Activated naive CD4-positive, alpha-beta T cell treated with anti-CD3 and anti-CD28 coated beads, Interleukin-2, amount 50 U/mL, for 24 hours (primary cell): ENCODE measurements around the gene MTOR.
"Not testable (repeated sequence)": the region's sequence is repeated elsewhere in the genome, so short reads cannot be mapped to it uniquely, and the experiment has no call there.

Experiments used
- H3K27ac Mint-ChIP-seq: one replicate; pipeline ENCODE4 v1.8.0; 2021; ENCODE audit warnings: mild to moderate bottlenecking, mixed read lengths
- H3K27me3 Mint-ChIP-seq: one replicate; pipeline ENCODE4 v1.8.0; 2021; ENCODE audit warnings: mixed read lengths
- H3K36me3 Mint-ChIP-seq: one replicate; pipeline ENCODE4 v1.8.0; 2021; ENCODE audit warnings: mixed read lengths
- H3K4me1 Mint-ChIP-seq: one replicate; pipeline ENCODE4 v1.8.0; 2021; ENCODE audit warnings: mixed read lengths
- H3K4me3 Mint-ChIP-seq: one replicate; pipeline ENCODE4 v1.8.0; 2021; ENCODE audit warnings: mild to moderate bottlenecking, mixed read lengths
- H3K9me3 Mint-ChIP-seq: one replicate; pipeline ENCODE4 v1.8.0; 2021; ENCODE audit warnings: mixed read lengths

MTOR gene

GRCh38 chr1:11067716-11068599 lies 194.4 kb downstream of the MTOR start:
- Mint-ChIP-seq H3K4me3 (no peak overlapping the region), H3K27me3 (no peaks in the 10 kb centered on the region), H3K27ac (no peak overlapping the region), H3K36me3 (peaks cover 16% of the 10 kb centered on the region), H3K9me3 (no peaks in the 10 kb centered on the region), H3K4me1 (peaks cover 5% of the 10 kb centered on the region)

- H3K36me3 Mint-ChIP-seq = peaks cover 17% of the 10 kb centered on the region
- H3K9me3 Mint-ChIP-seq = no peaks in the 10 kb centered on the region
- H3K27ac Mint-ChIP-seq = no peak overlapping the region
- H3K27me3 Mint-ChIP-seq = no peaks in the 10 kb centered on the region
- H3K4me1 Mint-ChIP-seq = peaks cover 19% of the 10 kb centered on the region
- no peak overlapping the region for H3K4me3 Mint-ChIP-seq
These were observed 196.6 kb downstream of the MTOR start for GRCh38 chr1:11065796-11066195.

DNA sequence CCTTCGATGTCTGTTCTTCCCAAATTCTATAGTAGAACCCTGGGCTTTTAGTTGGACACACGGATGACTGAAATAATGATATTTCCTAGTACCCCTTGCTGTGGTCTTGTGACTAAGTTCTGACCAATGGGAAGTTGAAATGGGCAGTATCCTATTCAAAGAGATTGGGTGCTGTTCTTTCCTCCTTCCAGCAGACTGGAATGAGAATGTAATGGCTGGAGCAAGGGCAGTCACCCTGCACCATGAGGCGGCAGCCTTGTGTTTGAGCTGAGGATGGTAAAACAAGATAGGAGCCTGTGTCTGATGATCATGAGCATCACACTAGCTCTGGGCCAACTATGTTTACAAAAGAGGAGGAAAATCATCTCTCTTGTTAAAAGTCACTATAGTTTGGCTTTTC lies 197.4 kb downstream of the MTOR start:
- H3K9me3 Mint-ChIP-seq = no peaks in the 10 kb centered on the region
- H3K4me3 Mint-ChIP-seq = no peak overlapping the region
- H3K36me3 Mint-ChIP-seq = peaks cover 17% of the 10 kb centered on the region
- H3K27ac Mint-ChIP-seq = peak overlapping the region; percentile 35
- no peaks in the 10 kb centered on the region for H3K27me3 Mint-ChIP-seq
- H3K4me1 Mint-ChIP-seq = peaks cover 22% of the 10 kb centered on the region

GRCh38 chr1:11063937-11064537 lies 198.3 kb downstream of the MTOR start:
- H3K27me3 Mint-ChIP-seq, H3K27ac Mint-ChIP-seq, H3K9me3 Mint-ChIP-seq, H3K4me3 Mint-ChIP-seq: not testable (repeated sequence)
- Mint-ChIP-seq H3K4me1 (peaks cover 22% of the 10 kb centered on the region), H3K36me3 (peaks cover 14% of the 10 kb centered on the region)

GRCh38 chr1:11062965-11063401 lies 199.4 kb downstream of the MTOR start:
- Mint-ChIP-seq H3K4me3 (no peak overlapping the region), H3K9me3 (no peaks in the 10 kb centered on the region), H3K27me3 (no peaks in the 10 kb centered on the region), H3K27ac (peak overlapping the region; percentile 82), H3K4me1 (peaks cover 22% of the 10 kb centered on the region), H3K36me3 (peaks cover 14% of the 10 kb centered on the region)

DNA sequence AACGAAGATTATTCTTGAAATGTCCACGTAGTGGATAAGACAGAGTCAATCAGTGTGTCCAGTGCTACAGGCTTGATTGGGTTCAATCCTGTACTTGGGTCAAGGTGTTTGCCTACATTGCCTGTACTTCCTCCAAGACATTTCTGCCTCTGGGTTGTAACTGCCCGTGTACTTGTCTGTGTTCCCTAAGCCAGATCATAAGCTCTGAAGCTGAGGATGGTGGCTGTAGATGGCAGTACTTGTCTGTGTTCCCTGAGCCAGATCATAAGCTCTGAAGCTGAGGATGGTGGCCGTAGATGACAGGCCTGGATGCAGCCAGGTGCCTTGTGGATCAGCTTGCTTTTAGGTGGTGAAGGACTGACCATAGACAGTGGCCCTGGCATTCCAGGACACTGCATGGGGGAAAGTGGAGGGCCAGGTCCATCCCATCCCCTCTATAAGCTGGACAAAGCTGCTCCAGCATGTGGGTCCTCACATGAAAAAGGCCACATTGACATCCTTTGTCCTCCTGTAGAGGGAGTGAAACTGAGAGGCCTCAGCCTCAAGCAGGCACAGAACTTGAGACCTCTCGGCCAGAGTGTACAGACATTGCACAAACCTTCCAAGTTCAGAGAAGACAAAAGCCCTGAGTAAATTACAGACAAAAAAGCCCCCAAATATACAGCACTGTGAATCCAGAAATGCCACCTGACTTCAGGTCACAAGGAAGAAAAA lies 200.5 kb downstream of the MTOR start:
- H3K4me1 Mint-ChIP-seq = peaks cover 26% of the 10 kb centered on the region

GRCh38 chr1:11059968-11060830 lies 202.2 kb downstream of the MTOR start, which contains the start of gene SRM:
Gene SRM, minus strand, starts transcription at chr1:11060018. Its CDS starts 75 bp downstream, at chr1:11059943.
- Mint-ChIP-seq H3K9me3 (no peaks in the 10 kb centered on the region), H3K27ac (peak within 1 kb of the TSS; percentile 93), H3K4me3 (peak within 1 kb of the TSS; percentile 96), H3K36me3 (peaks cover 8% of the 10 kb centered on the region), H3K27me3 (no peaks in the 10 kb centered on the region), H3K4me1 (peaks cover 26% of the 10 kb centered on the region)

More for the DNA sequence above, 200.5 kb downstream of the MTOR start:
- H3K36me3 Mint-ChIP-seq = peaks cover 18% of the 10 kb centered on the region
- peak overlapping the region; percentile 96 for H3K4me3 Mint-ChIP-seq
- H3K27me3 Mint-ChIP-seq = no peaks in the 10 kb centered on the region
- H3K9me3 Mint-ChIP-seq = no peaks in the 10 kb centered on the region
- no peak overlapping the region for H3K27ac Mint-ChIP-seq

DNA sequence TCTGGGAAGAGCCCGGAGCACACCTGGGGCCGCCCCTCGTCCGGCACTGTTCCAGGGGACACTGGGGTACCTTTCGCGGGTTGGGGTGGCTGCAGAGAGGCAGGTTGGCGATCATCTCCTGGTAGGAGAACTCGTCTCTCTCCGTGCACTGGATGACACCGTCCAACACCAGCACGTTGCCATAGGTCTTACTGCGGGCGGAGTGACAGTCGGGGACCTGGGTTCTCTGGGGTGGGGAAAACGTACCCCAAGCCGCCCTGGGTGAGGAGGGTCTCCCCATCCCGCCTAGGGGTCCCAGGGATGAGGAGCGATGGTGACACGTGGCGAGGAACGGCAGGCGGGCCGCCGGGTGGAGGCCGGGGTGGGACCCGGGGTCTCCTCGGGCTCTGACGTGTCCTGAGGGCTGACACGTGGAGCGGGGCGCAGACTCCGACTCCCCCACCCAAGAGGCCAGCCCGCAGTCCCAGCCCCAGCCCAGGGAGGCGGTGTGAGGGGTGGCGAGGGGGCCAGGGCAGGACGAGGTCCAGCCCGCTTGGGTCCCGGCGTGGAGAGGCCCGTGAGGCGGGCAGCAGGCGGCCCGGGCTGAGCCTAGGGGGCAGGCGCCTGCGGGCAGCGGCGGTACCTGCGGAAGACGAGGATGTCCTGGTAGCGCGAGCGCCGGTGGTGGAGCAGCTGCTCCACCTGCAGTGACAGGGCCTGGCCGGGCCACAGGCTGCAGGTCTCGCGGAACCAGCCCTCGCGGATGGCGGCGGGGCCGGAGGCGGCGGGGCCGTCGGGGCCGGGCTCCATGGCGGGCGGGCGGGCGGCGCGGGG lies 203.0 kb downstream of the MTOR start:
- peak overlapping the region; percentile 94 for H3K4me3 Mint-ChIP-seq
- no peaks in the 10 kb centered on the region for H3K9me3 Mint-ChIP-seq
- peak overlapping the region; percentile 93 for H3K27ac Mint-ChIP-seq
- H3K4me1 Mint-ChIP-seq = peaks cover 26% of the 10 kb centered on the region
- peaks cover 7% of the 10 kb centered on the region for H3K36me3 Mint-ChIP-seq
- H3K27me3 Mint-ChIP-seq = no peaks in the 10 kb centered on the region

DNA sequence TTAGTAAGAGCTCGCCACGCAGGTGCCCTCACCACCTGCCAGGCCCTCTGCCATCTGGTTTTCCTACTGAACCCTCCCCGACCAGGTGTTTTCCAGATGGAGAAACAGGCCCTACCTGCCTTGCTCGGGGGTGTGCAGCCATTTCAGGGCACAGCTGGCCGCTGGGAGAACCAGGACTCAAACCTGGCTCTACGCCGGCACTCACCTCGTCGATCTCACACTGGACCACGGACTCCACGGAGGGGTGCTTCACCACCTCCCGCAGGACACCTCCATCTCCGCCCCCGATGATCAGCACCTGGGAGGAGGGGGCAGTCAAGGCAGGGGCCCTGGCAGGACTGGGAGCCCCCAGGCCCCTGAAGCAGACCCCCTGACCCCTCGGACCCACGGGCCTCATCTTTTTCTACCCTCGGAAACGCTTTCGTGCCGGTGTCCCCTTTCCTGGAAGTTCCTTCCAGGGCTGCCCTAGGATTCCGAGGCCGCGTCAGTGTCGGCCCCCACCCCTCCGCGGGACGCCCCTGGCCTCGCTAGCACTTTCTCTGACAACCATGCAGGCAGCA lies 203.7 kb downstream of the MTOR start:
- no peaks in the 10 kb centered on the region for H3K27me3 Mint-ChIP-seq
- no peaks in the 10 kb centered on the region for H3K9me3 Mint-ChIP-seq
- H3K4me1 Mint-ChIP-seq = peaks cover 26% of the 10 kb centered on the region
- H3K4me3 Mint-ChIP-seq = peak overlapping the region; percentile 94
- H3K36me3 Mint-ChIP-seq = peaks cover 8% of the 10 kb centered on the region
- H3K27ac Mint-ChIP-seq = peak overlapping the region; percentile 93

- peak overlapping the region; percentile 94 for H3K4me3 Mint-ChIP-seq
- peaks cover 21% of the 10 kb centered on the region for H3K4me1 Mint-ChIP-seq
- H3K27me3 Mint-ChIP-seq = no peaks in the 10 kb centered on the region
- no peaks in the 10 kb centered on the region for H3K9me3 Mint-ChIP-seq
- H3K27ac Mint-ChIP-seq = no peak overlapping the region
- H3K36me3 Mint-ChIP-seq = peaks cover 8% of the 10 kb centered on the region
These were observed 204.3 kb downstream of the MTOR start for GRCh38 chr1:11058026-11058425.

DNA sequence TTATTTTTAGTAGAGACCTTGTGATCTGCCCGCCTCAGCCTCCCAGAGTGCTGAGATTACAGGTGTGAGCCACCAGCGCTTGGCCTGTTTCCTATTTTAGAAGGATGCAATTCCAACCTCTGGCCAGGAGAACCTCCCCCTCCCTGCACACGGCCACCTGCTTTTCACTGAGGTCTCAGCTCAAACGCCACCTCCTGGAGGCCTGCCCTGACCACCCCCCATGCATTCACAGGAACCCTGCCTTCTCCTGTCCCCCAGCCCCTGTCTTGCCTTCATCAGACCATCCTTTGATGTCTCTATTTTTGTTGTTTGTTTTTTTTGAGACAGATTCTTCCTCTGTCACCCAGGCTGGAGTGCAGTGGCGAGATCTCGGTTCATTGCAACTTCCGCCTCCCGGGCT lies 204.9 kb downstream of the MTOR start:
- peaks cover 17% of the 10 kb centered on the region for H3K4me1 Mint-ChIP-seq
- H3K36me3 Mint-ChIP-seq = peaks cover 6% of the 10 kb centered on the region
- no peaks in the 10 kb centered on the region for H3K27me3 Mint-ChIP-seq
- peak overlapping the region; percentile 94 for H3K4me3 Mint-ChIP-seq
- H3K27ac Mint-ChIP-seq = peak overlapping the region; percentile 82
- no peaks in the 10 kb centered on the region for H3K9me3 Mint-ChIP-seq
